SK-N-SH (cell line): ENCODE measurements around the gene SHLD1. TPM values are rescaled to one million over a fixed set of nuclear protein-coding genes. Genes with fewer than 3 reads are reported as not detected.
"Not testable (repeated sequence)": the region's sequence is repeated elsewhere in the genome, so short reads cannot be mapped to it uniquely, and the experiment has no call there.

Source experiments
- CTCF ChIA-PET: fragments of 300-600, 350-600 bp; formaldehyde crosslinking; extraction: SDS; loops from one replicate; lab custom pipeline; 2021; lab: Yijun Ruan, JAX
- POLR2A ChIA-PET: fragments of 350-600 bp; sonication (Branson Sonifier 250); formaldehyde crosslinking; extraction: SDS; loops from one replicate; lab custom pipeline; 2020; ENCODE audit warnings: antibody characterized with exemption, inconsistent platforms; lab: Yijun Ruan, JAX
- DNase-seq: peaks from one replicate; pipeline ENCODE4 v3.0.0; 2012
- H2AFZ ChIP-seq: fragments of 200-600 bp; sonication (generic); 2 replicates; pipeline ENCODE4 v1.8.1; 2016; ENCODE audit warnings: antibody characterized with exemption, mild to moderate bottlenecking, low read depth
- H3F3A ChIP-seq: fragments of 200-600 bp; sonication (generic); replicated peaks from 2 replicates; pipeline ENCODE3; 2016; ENCODE audit warnings: antibody characterized with exemption, mild to moderate bottlenecking; ENCODE audit not compliant: insufficient read depth
- H3K27ac ChIP-seq, 2 experiments: fragments of 200-500 bp in 1 of 2; fragments of 200-600 bp in 1 of 2; sonication (Bioruptor generic) in 1 of 2; sonication (generic), shearing (Covaris generic) in 1 of 2; 2 replicates each; pipeline versions ENCODE4 v1.5.1 to v1.6.1; 2014 to 2016; ENCODE audit warnings: low read depth in 2 of 2, inconsistent platforms in 1 of 2, low read length in 1 of 2, mild to moderate bottlenecking in 1 of 2, mixed read lengths in 1 of 2
- H3K27me3 ChIP-seq: fragments of 200-600 bp; sonication (generic), shearing (Covaris generic); 2 replicates; pipeline ENCODE4 v1.6.1; 2016; ENCODE audit warnings: mixed run types; ENCODE audit not compliant: insufficient read depth
- H3K36me3 ChIP-seq, 2 experiments: fragments of 200-500 bp in 1 of 2; fragments of 200-600 bp in 1 of 2; sonication (Bioruptor generic) in 1 of 2; sonication (generic) in 1 of 2; replicated peaks in 1 of 2; 2 replicates each; pipeline versions ENCODE3 to v1.5.1; 2014 to 2016; ENCODE audit warnings: low read length in 1 of 2, mild to moderate bottlenecking in 1 of 2; ENCODE audit not compliant: insufficient read depth in 2 of 2, control insufficient read depth in 1 of 2
- H3K4me1 ChIP-seq, 2 experiments: fragments of 200-500 bp in 1 of 2; fragments of 200-600 bp in 1 of 2; sonication (Bioruptor generic) in 1 of 2; sonication (generic), shearing (Covaris generic) in 1 of 2; 2 replicates each; pipeline versions ENCODE4 v1.5.1 to v1.6.1; 2014 to 2016; ENCODE audit warnings: low read depth in 1 of 2, low read length in 1 of 2, mixed run types in 1 of 2; ENCODE audit not compliant: insufficient read depth in 2 of 2, control insufficient read depth in 1 of 2
- H3K4me2 ChIP-seq: fragments of 200-600 bp; sonication (generic), shearing (Covaris generic); 2 replicates; pipeline ENCODE4 v1.6.1; 2017; ENCODE audit warnings: mixed run types
- H3K4me3 ChIP-seq, 2 experiments: fragments of 200-500 bp in 1 of 2; fragments of 200-600 bp in 1 of 2; sonication (Bioruptor generic) in 1 of 2; sonication (generic), shearing (Covaris generic) in 1 of 2; 2 replicates each; pipeline versions ENCODE4 v1.5.1 to v1.8.1; 2014 to 2016; ENCODE audit warnings: low read depth in 2 of 2, inconsistent platforms in 1 of 2, low read length in 1 of 2, mild to moderate bottlenecking in 1 of 2, mixed read lengths in 1 of 2, moderate library complexity in 1 of 2
- H3K79me2 ChIP-seq: fragments of 200-600 bp; sonication (generic); 2 replicates; pipeline ENCODE4 v1.8.1; 2017; ENCODE audit warnings: mild to moderate bottlenecking; ENCODE audit not compliant: insufficient read depth
- H3K9ac ChIP-seq: fragments of 200-600 bp; sonication (generic); 2 replicates; pipeline ENCODE4 v1.6.1; 2017; ENCODE audit warnings: mixed run types
- H3K9me2 ChIP-seq: fragments of 200-600 bp; sonication (generic); 2 replicates; pipeline ENCODE4 v1.6.1; 2017; ENCODE audit warnings: mixed run types
- H3K9me3 ChIP-seq: fragments of 200-600 bp; sonication (generic); 2 replicates; pipeline ENCODE4 v1.6.1; 2017; ENCODE audit warnings: mixed run types, mild to moderate bottlenecking, moderate library complexity
- H4K20me1 ChIP-seq: fragments of 200-600 bp; sonication (generic); 2 replicates; pipeline ENCODE4 v1.6.1; 2017; ENCODE audit warnings: mild to moderate bottlenecking, mixed run types; ENCODE audit not compliant: insufficient read depth
- EP300 ChIP-seq, 2 experiments: IDR thresholded peaks; 2 replicates each; pipeline versions ENCODE4 v1.4.0 to v1.6.1; 2012; ENCODE audit warnings: borderline replicate concordance in 1 of 2, low read depth in 1 of 2, low read length in 1 of 2
- FOSL2 ChIP-seq: IDR thresholded peaks from 2 replicates; pipeline ENCODE4 v1.4.0; 2012; ENCODE audit warnings: low read depth, mild to moderate bottlenecking, moderate library complexity, borderline replicate concordance
- FOXJ3 ChIP-seq: sonication (generic); formaldehyde crosslinking; IDR thresholded peaks from 2 replicates; pipeline ENCODE4 v1.5.1; 2020; ENCODE audit warnings: mild to moderate bottlenecking, missing genetic modification reagents
- FOXM1 ChIP-seq: IDR thresholded peaks from 2 replicates; pipeline ENCODE4 v1.4.0; 2012; ENCODE audit warnings: low read depth, mild to moderate bottlenecking
- JUND ChIP-seq: IDR thresholded peaks from 2 replicates; pipeline ENCODE4 v1.4.0; 2012
- MEF2A ChIP-seq: IDR thresholded peaks from 2 replicates; pipeline ENCODE4 v1.4.0; 2012; ENCODE audit warnings: low read depth, borderline replicate concordance
- MXI1 ChIP-seq: IDR thresholded peaks from 2 replicates; pipeline ENCODE4 v1.6.1; 2012; ENCODE audit warnings: mild to moderate bottlenecking, low read depth, low read length, improper control_type of control experiment
- NFIC ChIP-seq: IDR thresholded peaks from 2 replicates; pipeline ENCODE4 v1.4.0; 2012; ENCODE audit warnings: borderline replicate concordance
- NRF1 ChIP-seq: IDR thresholded peaks from 2 replicates; pipeline ENCODE4 v1.6.1; 2012; ENCODE audit warnings: low read depth, mild to moderate bottlenecking, low read length
- POLR2AphosphoS5 ChIP-seq: IDR thresholded peaks from 2 replicates; pipeline ENCODE4 v1.6.1; 2012; ENCODE audit warnings: low read depth, low read length
- RFX5 ChIP-seq: IDR thresholded peaks from 2 replicates; pipeline ENCODE4 v1.6.1; 2012; ENCODE audit warnings: mild to moderate bottlenecking, improper control_type of control experiment, low read length
- RXRA ChIP-seq: IDR thresholded peaks from 2 replicates; pipeline ENCODE4 v1.4.0; 2012; ENCODE audit warnings: low read depth, mild to moderate bottlenecking, borderline replicate concordance
- TCF12 ChIP-seq: IDR thresholded peaks from 2 replicates; pipeline ENCODE4 v1.4.0; 2012
- TEAD4 ChIP-seq: IDR thresholded peaks from 2 replicates; pipeline ENCODE4 v1.4.0; 2012; ENCODE audit warnings: mild to moderate bottlenecking, borderline replicate concordance; ENCODE audit not compliant: insufficient read depth
- YY1 ChIP-seq: IDR thresholded peaks from 2 replicates; pipeline ENCODE4 v1.4.0; 2012; ENCODE audit warnings: low read depth, mild to moderate bottlenecking
- WGBS: methylation state at CpG from one replicate; pipeline ENCODE4 v1.1.6; 2017; ENCODE audit warnings: low lambda C conversion rate; 5-methylcytosine and 5-hydroxymethylcytosine counted together
- polyA plus RNA-seq, 3 experiments: library from polyadenylated mRNA; depleted of rRNA; stranded (reverse); fragments of >200 nt; gene quantifications; 2 replicates each; pipeline ENCODE4 v1.2.3, GENCODE V29; 2012
- TF ChIP-seq, protein P1 (sequence below): fragments of 150-350 bp; IDR thresholded peaks from 2 replicates; pipeline ENCODE4 v1.6.1; 2016; ENCODE audit warnings: mild to moderate bottlenecking, low read depth, low read length
- TF ChIP-seq, protein P2 (sequence below): IDR thresholded peaks from 2 replicates; pipeline ENCODE4; 2012
- TF ChIP-seq, protein P3 (sequence below): IDR thresholded peaks from 2 replicates; pipeline ENCODE4 v1.4.0; 2012; ENCODE audit warnings: low read depth
- TF ChIP-seq, protein P4 (sequence below): IDR thresholded peaks from 2 replicates; pipeline ENCODE4 v1.4.0; 2012; ENCODE audit warnings: low read depth, borderline replicate concordance

The SHLD1 gene
- polyA plus RNA-seq, 1 of the 3 experiments (the other 2 are of a cell fraction): 4.5 TPM

DNA sequence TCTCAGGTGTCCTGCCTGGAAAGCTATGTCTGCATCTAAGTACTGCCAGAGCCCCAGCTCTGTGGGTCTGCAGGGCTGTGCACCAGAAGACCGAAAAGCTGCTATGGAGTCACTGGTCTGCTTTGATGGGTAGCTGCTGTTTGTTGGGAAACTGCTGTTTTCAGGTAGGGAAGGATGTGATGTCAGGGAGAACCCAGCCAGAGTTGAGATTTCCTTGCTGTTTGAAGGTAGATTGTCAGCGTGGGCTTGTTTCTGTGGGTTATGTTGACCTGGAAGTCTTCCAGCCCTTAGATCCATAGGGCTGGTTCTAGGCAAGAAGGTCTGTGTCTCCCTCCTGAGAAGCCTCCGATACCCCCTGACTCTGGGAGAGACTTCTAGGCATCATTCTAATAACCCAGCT is 12.2 kb upstream of the SHLD1 start:
- no peaks in the 10 kb centered on the region for H3K9me2 ChIP-seq
- no peak overlapping the region for H3K9ac ChIP-seq
- ChIA-PET CTCF (no interaction called here), POLR2A (no interaction called here)
- no peak for DNase-seq
- H4K20me1 ChIP-seq: no peaks in the 10 kb centered on the region
- H3K27me3 ChIP-seq: no peaks in the 10 kb centered on the region
- H3K4me2 ChIP-seq: no peak overlapping the region
- H2AFZ ChIP-seq: no peak overlapping the region
- H3K27ac ChIP-seq: no peak overlapping the region
- TF ChIP-seq MXI1: no peak
- no peak overlapping the region for H3K4me3 ChIP-seq
- no peaks in the 10 kb centered on the region for H3K79me2 ChIP-seq
- H3F3A ChIP-seq: no peaks in the 10 kb centered on the region
- H3K4me1 ChIP-seq: peaks cover 0 to 12% of the 10 kb centered on the region in 2 experiments; a peak in 1 of 4 replicates
- 87% methylated on average over 3 of the region's 3 CpGs for WGBS
- H3K36me3 ChIP-seq: no peaks in the 10 kb centered on the region
- H3K9me3 ChIP-seq: no peaks in the 10 kb centered on the region

DNA sequence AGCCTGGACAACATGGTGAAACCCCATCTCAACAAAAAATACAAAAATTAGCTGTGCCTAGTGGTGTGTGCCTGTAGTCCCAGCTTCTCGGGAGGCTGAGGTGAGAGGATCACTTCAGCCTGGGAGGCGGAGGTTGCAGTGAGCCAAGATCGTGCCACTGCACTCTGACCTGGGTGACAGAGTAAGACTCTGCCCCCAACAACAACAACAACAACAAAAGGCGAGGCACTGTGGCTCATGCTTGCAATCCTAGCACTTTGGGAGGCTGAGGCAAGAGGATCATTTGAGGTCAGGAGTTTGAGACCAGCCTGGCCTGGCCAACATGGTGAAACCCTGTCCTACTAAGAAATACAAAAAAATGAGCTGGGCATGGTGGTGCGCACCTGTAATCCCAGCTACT is 9.6 kb upstream of the SHLD1 start:
- 95% methylated on average over 5 of the region's 5 CpGs for WGBS
- H3K9me3 ChIP-seq, H3F3A ChIP-seq, H3K27me3 ChIP-seq, H3K79me2 ChIP-seq, H3K9me2 ChIP-seq, H3K4me2 ChIP-seq, POLR2A ChIA-PET, H3K4me3 ChIP-seq, H3K9ac ChIP-seq, DNase-seq, H3K27ac ChIP-seq, H3K36me3 ChIP-seq, H2AFZ ChIP-seq, H4K20me1 ChIP-seq: not testable (repeated sequence)
- H3K4me1 ChIP-seq: peaks cover 0 to 12% of the 10 kb centered on the region in 2 experiments; a peak in 1 of 4 replicates
- CTCF ChIA-PET: interaction anchor here (2.2 kb wide), 1 partner anchor 48 kb away, joined by 6 read pairs; no protein-coding TSS in a partner anchor

DNA sequence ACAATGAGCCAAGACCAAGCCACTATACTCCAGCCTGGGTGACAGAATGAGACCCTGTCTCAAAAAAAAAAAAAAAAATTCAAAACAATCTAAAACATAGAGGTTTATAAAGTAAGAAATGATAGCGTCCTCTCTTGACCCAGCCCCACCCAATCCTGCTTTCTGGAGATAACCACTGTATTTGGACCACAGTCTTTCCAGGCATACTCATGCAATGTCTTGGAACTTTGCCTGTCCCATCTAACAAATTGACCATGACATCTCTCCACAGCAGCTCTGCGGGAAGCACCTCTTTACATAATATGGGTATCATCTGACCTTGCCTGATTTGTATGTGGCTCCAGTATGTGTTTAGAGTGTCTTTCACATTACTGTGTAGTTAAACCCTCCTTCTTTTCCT is 9.1 kb upstream of the SHLD1 start:
- POLR2A ChIA-PET: no interaction called here
- no peak for DNase-seq
- 33% methylated on average over 2 of the region's 2 CpGs for WGBS
- TF ChIP-seq MEF2A (no peak), POLR2AphosphoS5 (peak; percentile 38; the same call in 1 of the 2 replicates), FOXJ3 (no peak), NFIC (peak; percentile 70), JUND (peak; percentile 34; the same call in 1 of the 2 replicates), FOXM1 (no peak), NRF1 (no peak), EP300 (IDR thresholded peaks at IDR 0.05; ENCODE audit: borderline replicate concordance in 1 of 2, low read depth in 1 of 2, low read length in 1 of 2) (peak in 1 of 2 experiments; percentile 33; a peak in 1 of 4 replicates), FOSL2 (0 out of 2 replicates have a peak, but pooled peaks have one; percentile 27), TEAD4 (no peak), MXI1 (no peak), TCF12 (peak; percentile 62), RFX5 (no peak), YY1 (no peak), RXRA (peak; percentile 55; the same call in 1 of the 2 replicates)
- TF ChIP-seq, protein P1, sequence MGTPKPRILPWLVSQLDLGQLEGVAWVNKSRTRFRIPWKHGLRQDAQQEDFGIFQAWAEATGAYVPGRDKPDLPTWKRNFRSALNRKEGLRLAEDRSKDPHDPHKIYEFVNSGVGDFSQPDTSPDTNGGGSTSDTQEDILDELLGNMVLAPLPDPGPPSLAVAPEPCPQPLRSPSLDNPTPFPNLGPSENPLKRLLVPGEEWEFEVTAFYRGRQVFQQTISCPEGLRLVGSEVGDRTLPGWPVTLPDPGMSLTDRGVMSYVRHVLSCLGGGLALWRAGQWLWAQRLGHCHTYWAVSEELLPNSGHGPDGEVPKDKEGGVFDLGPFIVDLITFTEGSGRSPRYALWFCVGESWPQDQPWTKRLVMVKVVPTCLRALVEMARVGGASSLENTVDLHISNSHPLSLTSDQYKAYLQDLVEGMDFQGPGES: no peak
- TF ChIP-seq, protein P2, sequence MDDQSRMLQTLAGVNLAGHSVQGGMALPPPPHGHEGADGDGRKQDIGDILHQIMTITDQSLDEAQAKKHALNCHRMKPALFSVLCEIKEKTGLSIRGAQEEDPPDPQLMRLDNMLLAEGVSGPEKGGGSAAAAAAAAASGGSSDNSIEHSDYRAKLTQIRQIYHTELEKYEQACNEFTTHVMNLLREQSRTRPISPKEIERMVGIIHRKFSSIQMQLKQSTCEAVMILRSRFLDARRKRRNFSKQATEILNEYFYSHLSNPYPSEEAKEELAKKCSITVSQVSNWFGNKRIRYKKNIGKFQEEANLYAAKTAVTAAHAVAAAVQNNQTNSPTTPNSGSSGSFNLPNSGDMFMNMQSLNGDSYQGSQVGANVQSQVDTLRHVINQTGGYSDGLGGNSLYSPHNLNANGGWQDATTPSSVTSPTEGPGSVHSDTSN: peak; percentile 93
- TF ChIP-seq, protein P3, sequence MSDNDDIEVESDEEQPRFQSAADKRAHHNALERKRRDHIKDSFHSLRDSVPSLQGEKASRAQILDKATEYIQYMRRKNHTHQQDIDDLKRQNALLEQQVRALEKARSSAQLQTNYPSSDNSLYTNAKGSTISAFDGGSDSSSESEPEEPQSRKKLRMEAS: no peak
- TF ChIP-seq, protein P4, sequence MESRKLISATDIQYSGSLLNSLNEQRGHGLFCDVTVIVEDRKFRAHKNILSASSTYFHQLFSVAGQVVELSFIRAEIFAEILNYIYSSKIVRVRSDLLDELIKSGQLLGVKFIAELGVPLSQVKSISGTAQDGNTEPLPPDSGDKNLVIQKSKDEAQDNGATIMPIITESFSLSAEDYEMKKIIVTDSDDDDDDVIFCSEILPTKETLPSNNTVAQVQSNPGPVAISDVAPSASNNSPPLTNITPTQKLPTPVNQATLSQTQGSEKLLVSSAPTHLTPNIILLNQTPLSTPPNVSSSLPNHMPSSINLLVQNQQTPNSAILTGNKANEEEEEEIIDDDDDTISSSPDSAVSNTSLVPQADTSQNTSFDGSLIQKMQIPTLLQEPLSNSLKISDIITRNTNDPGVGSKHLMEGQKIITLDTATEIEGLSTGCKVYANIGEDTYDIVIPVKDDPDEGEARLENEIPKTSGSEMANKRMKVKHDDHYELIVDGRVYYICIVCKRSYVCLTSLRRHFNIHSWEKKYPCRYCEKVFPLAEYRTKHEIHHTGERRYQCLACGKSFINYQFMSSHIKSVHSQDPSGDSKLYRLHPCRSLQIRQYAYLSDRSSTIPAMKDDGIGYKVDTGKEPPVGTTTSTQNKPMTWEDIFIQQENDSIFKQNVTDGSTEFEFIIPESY: no peak

More for the DNA sequence above, 9.1 kb upstream of the SHLD1 start:
- Histone ChIP-seq H3K9me3 (no peaks in the 10 kb centered on the region), H2AFZ (no peak overlapping the region), H3K9ac (no peak overlapping the region), H3K4me3 (no peak overlapping the region), H3K79me2 (no peaks in the 10 kb centered on the region), H3F3A (no peaks in the 10 kb centered on the region), H3K27me3 (no peaks in the 10 kb centered on the region), H3K27ac (no peak overlapping the region), H4K20me1 (no peaks in the 10 kb centered on the region), H3K4me2 (no peak overlapping the region), H3K9me2 (no peaks in the 10 kb centered on the region), H3K4me1 (peaks cover 0 to 12% of the 10 kb centered on the region in 2 experiments; a peak in 1 of 4 replicates), H3K36me3 (no peaks in the 10 kb centered on the region)
- CTCF ChIA-PET: interaction anchor here (2.2 kb wide), 1 partner anchor 47 kb away, joined by 6 read pairs; no protein-coding TSS in a partner anchor
